GM19372 (cell line): Measurements from ENCODE around the gene GZF1.

Experiments used
- ATAC-seq: cut with Tn5 transposase; IDR thresholded peaks from one replicate; pipeline ENCODE4 v1.9.1; 2021; ENCODE audit warnings: mild to moderate bottlenecking, low read depth, moderate library complexity; ENCODE audit not compliant: unreplicated experiment

The GZF1 gene

DNA sequence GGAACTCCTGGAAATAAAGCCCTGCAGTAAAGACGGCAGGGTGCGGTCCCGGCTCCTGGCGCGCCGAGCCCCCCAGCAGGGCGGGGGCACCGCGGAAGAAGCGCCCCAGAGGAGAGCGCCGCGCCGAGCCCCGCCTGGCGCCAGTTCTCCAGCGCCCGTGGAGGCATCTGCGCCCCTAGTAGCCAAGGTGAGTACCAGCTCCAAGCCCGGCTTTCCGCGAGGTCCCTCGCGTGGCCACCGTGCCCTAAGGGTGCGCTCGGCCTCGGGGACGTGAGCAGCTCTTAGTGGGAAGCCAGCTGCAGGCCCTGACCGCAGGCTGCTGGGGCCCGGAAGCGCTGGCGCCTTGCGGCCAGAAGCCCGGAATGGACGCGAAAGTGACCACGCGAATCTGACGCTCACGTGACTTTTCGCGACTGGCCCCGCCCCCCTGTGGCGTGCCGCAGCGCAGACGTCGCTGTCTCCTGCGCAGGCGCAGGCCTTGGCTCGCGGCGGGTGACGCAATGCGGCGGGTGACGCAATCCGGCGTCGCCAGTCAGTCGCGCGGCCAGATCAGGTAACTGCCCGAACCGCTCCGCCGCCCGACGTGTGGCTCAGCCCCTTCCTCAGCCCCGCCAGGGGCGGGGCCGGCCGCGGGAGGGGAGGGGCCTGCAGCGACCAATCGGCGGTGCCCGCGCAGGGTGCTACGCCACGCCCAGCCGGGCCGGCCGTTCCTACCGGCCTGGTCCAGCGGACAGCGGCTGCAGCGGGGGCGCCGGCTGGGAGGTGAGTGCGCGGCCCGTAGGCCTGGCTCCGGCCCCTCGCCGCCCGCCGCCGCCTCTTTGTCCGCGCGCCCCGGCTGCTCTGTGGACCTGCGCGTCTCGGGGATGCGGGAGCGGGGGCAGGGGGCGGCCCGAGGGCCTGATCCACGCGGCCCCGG is at the start of gene GZF1:
Gene GZF1 (plus strand): TSS at position 707 of the 916 bp plus-strand sequence. CDS start 2,202 bp downstream, outside the sequence.
- ATAC-seq, result peak; percentile 63

DNA sequence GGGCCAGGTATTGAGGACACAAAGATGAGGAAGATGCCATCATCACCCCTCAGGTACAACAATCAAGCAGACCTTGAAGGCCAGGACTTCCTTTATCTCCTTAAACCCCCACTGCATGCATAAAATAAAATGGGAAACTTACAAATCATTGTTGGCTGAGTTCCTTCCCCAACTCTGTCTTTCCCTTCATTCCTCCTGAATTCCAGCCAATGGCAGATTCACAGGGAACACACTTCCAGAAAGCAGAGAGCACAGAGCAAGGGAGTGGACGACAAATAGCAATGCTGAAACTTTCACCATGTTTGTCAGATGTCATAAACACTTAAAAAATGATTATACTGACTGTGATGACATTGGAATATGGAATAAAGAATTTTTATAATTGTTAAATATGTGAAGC is 48.7 kb upstream of the GZF1 start:
- no peak for ATAC-seq

DNA sequence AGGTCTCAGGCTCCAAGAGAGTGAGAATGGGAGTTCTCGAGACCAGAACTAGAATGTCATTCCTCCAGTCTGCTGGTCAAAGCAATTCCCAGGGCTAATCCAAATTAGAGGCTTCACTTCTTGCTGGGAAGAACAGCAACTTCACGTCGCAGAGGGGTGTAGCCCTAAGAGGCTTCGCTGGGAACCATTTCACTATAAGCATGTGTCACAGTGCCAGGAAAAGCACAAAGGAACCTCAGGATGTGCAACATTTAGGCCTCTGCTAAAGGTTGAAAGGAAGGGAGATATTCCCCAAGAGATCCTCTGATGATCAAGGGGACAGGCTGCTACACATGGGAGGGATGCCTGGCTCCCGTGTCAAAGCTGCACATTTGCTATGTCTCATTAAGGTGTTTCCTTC is 47.3 kb upstream of the GZF1 start:
- no peak for ATAC-seq

DNA sequence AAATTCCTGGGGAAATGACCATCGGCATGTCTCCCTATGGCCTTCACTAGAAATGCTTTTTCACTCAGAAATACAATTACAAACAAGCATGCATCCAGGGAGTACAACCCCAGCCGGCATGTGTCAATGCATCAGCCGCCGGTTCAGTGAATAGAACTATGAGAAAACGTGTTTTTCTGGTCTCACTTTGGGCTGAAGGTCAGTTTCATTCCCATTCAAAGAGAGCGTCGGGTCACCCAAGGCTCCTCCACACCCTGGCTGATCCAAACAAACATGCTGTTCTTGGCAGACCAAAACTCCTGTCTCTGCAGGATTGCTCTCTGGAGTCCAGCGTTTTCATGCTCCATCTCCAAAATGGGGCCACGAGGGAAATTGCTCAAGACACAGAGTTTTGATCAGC is 46.9 kb upstream of the GZF1 start:
- no peak for ATAC-seq

DNA sequence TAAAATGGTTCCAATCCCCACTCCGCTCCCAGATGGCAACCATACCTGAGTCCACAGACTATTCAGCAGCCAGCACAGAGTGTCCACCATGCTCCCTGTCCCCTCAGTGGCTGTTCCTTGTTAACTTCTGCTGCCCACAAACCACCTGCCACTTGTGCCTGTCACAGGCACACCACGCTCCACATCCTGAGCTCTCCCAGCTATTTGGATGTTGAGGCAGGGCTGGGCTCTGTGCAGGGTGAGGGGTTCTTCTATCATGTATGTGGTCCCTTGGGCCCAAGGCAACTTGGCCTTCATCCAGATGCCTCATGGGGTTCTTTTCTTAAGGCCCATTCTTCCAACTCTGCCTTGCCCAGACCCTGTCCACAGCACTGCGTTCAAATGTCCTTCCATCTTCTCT is 45.4 kb upstream of the GZF1 start:
- ATAC-seq, result no peak

DNA sequence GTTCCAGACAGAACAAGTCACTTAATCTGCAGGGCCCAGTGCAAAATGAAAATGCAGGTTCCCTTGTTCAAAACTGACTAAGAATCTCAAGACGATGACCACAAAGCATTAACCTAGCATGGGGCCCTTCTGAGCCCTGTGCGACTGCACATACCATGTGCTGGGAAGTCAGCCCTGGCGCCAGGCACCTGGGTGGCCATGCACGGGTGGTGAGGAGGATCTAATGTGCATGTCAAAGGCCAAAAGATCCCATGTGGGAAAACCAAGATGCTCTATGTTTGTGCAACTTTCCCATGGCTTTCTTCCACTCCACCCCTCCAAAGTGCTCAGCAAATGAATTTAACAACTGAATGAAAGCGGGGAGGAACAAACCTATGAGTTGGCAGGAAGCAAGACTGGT is 44.9 kb upstream of the GZF1 start:
- no peak for ATAC-seq

DNA sequence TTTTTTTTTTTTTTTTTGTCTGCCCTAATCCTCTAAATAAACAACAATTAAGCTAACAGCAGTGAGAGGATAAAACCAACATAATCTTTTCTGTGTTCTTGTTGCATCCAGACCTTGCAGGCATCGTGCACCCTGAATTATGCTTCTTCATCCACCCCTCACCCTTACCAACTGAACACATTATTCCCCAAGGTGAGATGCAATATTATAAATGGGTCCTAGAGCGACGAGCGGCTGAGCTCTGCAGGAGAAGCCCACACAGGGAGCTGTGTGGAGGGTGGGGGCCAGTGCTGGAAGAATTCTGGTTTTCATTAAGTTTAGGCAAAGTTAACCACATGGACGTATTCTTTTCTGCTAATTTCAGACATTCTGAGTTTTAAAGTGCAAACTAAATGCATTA is 43.6 kb upstream of the GZF1 start:
- ATAC-seq, result no peak

DNA sequence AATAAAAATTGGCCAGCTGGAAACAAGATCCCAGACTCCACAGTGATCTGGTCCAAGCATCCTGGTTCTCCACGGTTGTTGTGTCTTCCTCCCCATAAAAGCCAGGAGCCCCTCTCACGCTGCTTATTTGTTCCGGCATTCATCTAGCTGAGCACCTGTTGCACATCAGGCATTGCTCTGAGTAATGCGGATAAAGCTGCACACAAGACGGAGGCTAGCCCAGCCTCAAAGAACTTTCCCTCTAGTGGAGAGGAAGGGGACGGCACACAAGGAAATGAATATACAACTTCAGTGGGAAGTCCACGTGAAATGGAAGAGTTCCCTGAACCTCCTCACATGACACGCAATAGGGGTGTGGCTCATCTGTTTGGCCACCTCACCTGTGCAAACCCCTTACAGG is 41.7 kb upstream of the GZF1 start:
- no peak for ATAC-seq

DNA sequence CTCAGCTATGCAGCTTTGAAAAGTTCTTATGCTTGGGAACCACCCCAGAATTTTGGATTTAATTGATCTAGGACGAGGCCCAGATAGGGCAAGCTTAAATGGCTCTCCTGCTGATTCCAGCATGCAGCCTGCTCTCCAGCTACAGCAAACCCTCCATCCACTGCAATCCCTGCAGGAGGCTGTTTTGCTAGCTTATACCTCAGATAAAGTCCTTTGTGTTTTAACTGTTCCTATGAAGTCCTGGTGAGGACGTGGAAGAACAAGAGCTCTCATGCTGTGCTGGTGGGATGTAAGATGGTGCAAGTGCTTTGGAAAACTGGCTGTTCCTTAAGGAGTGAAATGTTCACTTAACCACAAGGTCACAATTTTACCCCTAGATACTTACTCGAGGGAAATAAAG is 36.9 kb upstream of the GZF1 start:
- ATAC-seq, result no peak

DNA sequence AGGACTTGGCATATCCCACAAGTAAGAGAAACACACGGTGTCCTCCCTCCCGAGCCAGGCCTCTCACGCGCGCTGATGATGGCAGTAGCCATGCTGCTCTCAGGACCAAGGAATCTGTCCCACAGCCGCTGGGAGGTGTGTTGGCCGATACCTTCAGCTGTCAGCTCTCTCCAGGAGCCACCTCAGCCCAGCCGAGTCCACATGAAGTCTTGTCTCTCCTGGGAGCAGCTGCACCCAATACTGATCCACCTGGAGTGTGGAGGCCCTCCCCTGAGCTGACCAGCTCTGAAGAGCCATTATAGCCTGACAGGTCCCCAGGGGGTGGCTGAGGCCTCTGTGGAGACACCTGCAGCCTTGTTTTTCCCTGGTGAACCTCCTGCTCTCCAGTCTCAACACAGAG is 35.2 kb upstream of the GZF1 start:
- no peak for ATAC-seq

DNA sequence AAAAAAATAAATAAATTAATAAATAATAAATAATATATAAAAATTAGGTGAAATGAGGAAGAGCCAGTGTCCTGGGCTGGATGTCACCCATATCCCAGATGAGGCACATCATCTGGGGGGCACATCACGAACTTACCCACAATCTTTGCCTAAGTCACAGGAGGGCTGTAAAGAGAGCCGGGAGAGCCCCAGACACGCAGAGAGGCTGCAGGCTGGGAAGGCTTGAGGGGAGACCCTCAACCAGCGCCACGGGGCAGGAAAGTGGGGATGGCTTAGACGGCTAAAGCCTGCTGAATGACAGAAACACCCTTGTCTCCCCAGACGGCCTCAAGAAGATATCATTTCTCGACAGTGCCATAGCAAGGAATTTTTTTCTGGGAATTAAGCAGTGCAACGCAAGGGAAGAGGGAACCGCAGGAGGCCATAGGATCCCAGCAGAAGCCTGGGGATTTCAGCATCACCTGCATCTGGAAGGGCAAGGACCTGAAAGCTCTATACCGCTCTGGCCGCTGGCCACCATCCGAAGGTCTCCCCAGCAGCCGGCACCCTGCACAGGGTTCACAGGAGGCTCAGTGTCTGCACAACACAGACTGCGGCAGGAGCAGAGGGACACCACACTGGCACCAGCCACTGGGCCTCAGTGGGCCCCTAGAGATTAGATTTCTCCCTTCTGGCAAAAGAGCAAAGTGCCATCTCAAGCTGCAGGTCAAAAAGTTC is 34.2 kb upstream of the GZF1 start:
- no peak for ATAC-seq

DNA sequence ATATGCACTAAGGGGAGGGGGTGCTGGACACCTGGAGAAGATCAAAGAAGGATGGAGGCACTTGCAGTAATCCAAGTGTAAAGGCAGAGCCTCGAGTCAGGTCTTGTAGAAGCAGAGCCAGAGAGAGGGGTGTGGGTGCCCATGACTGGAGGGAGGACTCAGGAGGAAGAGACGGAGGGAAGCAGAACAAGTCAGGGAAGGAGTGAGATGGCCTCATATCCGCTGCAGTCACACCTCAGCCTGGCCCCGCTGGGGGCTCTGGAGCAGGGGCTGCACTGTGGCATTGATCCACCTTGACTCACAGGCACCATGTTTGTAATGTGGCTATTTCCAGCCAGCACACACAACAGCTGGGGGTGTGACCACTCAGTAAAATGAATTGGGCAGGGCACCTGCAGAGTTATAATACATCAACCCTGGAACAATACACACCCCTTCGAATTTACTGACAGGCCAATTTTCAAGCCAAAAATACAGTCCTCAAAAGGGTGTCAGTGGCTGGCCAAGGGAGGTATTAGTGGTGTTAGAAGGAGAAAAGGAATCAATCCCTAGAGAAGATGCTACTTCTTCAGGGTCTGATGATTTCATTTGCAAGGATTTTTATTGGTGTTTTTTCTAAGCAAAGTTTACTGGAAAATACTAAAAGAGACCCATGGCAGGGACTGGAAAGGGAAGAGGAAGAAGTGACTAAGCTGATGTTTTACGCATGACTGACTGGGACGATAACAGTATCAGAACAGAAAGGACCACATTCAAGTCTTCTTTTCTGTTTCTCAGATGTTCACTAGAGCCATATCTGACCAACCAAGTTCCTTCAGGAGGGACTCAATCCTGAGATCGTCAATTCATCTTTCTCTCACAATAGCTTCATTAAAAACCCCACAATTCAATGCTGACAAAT is 30.3 kb upstream of the GZF1 start:
- no peak for ATAC-seq

DNA sequence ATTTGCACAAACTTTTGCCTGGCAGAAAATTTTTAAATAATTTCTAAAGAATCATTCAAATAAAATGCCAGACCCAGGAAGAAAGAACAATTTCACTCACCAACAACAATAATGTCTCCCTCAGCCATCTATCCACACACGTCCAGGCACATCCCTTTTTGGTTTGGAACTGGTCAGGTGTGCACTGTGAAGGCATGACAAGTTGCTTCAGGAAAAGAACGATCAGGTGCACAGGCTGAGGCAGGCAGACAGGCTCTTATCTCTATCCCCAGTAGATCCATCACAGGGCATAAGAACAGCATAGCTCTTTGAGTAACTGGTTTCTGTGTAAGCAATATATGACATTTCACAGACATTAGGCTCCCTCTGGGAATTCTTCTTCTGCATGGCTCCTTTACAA is 29.5 kb upstream of the GZF1 start:
- no peak for ATAC-seq

DNA sequence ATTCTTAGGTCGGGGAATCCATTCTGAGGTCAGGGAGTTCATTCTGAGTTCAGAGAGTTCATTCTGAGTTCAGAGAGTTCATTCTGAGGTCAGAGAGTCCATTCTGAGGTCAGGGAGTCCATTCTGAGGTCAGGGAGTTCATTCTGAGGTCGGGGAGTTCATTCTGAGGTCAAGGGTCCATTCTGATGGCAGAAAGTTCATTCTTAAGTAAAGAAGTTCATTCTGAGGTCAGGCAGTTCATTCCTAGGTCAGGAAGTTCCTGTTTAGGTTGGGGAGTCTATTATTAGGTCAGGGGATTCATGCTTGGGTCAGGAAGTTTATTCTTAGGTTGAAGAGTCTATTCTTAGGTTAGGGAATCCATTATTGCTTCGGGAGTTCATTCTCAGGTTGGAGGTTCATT is 27.9 kb upstream of the GZF1 start:
- ATAC-seq, result no peak

DNA sequence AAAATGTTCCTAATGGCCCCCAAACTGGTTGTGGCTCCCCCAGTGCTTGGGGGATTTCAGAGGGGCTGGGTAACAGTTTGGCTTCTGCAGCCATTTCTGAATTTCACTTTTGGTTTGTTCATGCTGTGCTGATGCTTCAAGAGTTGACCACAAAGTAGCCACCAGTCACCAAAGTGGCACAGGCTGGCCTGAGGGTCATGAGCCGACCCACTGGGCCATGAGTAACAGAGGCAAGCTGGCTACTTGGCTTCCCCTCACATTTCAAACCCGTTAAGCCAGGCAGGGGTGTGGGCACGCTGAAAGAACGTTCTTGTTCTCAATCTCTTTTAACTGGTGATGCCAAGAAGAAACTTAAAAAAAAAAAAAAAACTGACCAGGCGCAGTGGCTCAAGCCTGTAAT is 26.5 kb upstream of the GZF1 start:
- ATAC-seq, result no peak

DNA sequence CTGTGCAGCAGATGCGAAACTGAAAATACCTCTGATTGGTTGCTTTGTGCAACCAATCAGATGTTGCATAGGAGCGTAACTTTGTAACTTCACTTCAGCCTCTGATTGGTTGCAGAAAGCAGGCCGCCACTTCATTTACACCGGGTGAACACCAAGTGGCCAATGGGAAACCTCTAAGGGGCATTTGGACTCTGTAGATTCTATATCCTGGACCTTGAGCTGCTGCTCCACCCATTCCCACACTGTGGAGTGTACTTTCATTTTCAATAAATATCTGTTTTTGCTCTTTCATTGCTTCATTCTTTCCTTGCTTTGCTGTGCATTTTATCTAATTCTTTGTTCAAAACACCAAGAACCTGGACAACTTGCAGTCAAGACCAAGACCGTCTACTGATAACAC is 25.5 kb upstream of the GZF1 start:
- ATAC-seq, result no peak

DNA sequence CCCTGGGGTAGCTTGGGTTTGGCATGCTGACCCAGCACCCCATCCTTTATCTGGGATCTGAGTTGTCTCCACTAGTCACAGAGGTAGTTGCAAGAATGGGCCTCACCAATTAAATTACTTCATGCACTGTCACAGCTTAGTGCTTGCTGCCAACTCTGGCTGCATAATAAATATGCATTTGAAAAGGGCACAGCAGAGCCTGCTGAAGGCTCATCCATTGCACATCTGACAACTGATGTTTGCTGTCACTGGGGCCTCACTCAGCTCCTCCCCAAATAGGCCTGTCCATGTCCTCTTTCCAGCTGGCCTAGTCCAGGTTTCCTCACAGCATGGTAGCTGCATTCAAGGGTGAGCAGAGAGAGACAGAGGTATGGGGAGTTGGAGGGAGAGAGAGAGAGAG is 24.7 kb upstream of the GZF1 start:
- ATAC-seq, result no peak

DNA sequence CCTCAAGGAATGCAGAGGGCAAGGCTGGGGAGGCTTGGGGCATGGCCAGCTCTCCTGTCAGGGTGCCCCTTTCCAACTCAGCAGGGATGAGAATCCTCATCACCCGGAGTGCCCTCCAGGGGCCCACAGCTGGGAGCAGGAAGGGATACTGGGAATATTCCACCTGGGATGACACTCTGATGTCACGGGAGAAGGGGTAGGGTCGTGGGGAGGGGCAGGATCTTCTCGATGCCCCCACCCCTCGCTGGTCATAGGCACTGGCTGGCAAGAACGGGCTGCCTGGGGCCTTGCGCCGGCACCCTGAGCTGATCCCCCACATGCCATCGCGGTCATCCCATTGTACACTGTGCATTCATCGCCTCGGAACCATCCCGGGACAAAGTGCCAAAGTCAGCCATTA is 22.0 kb upstream of the GZF1 start:
- ATAC-seq, result no peak

DNA sequence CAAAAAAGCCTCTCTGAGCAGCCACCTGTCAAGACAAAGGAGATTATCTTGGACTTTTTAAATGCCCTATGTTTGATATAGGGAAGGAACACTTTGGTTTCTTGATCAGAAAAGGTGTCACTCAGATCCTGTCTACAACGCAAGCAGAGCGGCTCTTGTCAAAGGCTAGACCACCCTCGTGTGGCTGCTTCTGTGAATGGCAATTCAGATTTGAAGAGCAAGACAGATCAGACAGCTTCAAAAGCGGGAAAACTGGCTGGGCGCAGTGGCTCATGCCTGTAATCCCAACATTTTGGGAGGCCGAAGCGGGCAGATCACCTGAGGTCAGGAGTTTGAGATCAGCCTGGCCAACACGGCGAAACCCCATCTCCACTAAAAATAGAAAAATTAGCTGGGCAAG is 21.5 kb upstream of the GZF1 start:
- peak; percentile 79 for ATAC-seq

DNA sequence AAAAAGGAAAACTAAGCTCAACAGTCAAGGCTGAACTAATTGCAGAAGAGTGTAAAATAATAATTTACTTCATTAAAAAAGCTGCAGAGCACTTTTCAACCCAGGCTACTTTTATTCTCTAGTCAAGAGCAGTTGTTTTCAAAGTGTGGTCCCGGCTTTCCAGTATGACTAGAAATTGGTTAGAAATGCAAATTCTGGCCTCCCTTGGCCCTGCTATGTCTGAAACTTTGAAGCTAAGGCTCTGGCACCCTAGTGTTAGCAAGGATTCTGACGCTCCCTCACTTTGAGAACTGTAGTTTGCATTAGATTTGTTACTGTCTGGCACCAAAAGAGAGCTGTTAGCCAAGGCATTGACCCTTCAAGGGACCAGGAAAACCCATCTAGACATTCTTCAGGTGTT is 20.9 kb upstream of the GZF1 start:
- no peak for ATAC-seq

DNA sequence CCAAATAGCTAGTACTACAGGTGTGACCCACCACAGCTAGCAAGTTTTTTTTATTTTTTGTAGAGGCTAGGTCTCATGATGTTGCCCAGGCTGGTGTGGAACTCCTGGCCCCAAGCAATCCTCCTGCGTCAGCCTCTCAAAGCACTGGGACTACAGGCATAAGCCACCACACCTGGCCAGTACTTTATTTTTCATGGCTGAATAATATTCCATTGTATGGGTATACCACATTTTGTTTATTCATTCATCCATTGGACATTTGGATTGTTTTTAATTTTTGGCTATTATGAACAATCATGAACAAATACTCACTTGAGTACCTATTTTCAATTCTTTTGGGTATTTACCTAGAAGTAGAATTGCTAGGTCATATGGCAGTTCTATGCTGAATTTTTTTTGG is 18.4 kb upstream of the GZF1 start:
- ATAC-seq, result no peak
